Measurements from ENCODE around the gene TMEM38B. TPM values are rescaled to one million over a fixed set of nuclear protein-coding genes. Genes with fewer than 3 reads are reported as not detected.

TMEM38B gene
- total RNA-seq, 2 donors from 2014 or later, result 0.66 to 21.3 TPM

- Histone ChIP-seq H3K9me3 (no peaks in the 10 kb centered on the region), H3K4me3 (no peak overlapping the region), H3K27me3 (no peaks in the 10 kb centered on the region), H3K36me3 (replicated peaks in 1 of 2; ENCODE audit: insufficient read depth in 1 of 2, low read depth in 2 of 2) (no peaks in the 10 kb centered on the region), H3K27ac (no peak overlapping the region), H3K4me1 (peaks cover 13% of the 10 kb centered on the region)
- intact Hi-C loops (cut with DNase I), result no loop called here
- TF ChIP-seq CTCF (IDR thresholded peaks at IDR 0.05) (no peak), POLR2A (IDR thresholded peaks at IDR 0.05) (no peak)
- ATAC-seq, result no peak
- 30 to 34% methylated on average over 8 of the region's 8 CpGs for WGBS, 2 donors
- peak in 1 of 4 donors; percentile 11 for DNase-seq
These were observed 14.9 kb upstream of the TMEM38B start for GRCh38 chr9:105679257-105680022.

GRCh38 chr9:105681313-105681712 lies 13.0 kb upstream of the TMEM38B start:
- Histone ChIP-seq H3K36me3 (replicated peaks in 1 of 2; ENCODE audit: insufficient read depth in 1 of 2, low read depth in 2 of 2) (no peaks in the 10 kb centered on the region), H3K4me3 (no peak overlapping the region), H3K27me3 (no peaks in the 10 kb centered on the region), H3K9me3 (no peaks in the 10 kb centered on the region), H3K27ac (no peak overlapping the region), H3K4me1 (peaks cover 13% of the 10 kb centered on the region)
- intact Hi-C loops (cut with DNase I), result no loop called here
- no peak for DNase-seq
- TF ChIP-seq CTCF (IDR thresholded peaks at IDR 0.05) (no peak), POLR2A (IDR thresholded peaks at IDR 0.05) (no peak)
- ATAC-seq, result no peak
- WGBS, 2 donors, result 93 to 100% methylated on average over 2 of the region's 2 CpGs

DNA sequence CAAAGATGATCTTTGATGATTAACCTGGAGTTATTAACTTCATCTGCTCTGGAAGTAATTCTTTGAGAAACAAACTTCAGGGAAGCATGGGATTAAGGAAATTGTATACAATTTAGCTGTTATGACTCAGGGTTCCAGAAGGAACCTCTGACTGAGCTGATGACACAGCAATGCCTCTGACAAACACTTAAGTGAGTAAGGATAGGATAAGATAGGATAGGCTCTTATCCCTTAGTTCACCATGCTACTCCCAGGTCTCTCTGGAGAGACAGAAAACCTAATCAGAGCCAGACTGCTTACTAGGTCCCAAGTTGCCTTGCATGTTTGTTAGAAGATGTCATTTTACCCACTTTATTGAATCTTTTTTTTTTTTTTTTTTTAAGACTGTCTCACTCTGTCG lies 12.6 kb upstream of the TMEM38B start:
- ATAC-seq, result no peak
- Histone ChIP-seq H3K36me3 (replicated peaks in 1 of 2; ENCODE audit: insufficient read depth in 1 of 2, low read depth in 2 of 2) (no peaks in the 10 kb centered on the region), H3K27ac (no peak overlapping the region), H3K4me3 (no peak overlapping the region), H3K9me3 (no peaks in the 10 kb centered on the region), H3K27me3 (no peaks in the 10 kb centered on the region), H3K4me1 (peaks cover 13% of the 10 kb centered on the region)
- intact Hi-C loops (cut with DNase I), result no loop called here
- no peak for DNase-seq
- TF ChIP-seq CTCF (IDR thresholded peaks at IDR 0.05), result no peak
- TF ChIP-seq POLR2A (IDR thresholded peaks at IDR 0.05), result no peak
- 93 to 100% methylated on average over 1 of the region's 1 CpG for WGBS, 2 donors

DNA sequence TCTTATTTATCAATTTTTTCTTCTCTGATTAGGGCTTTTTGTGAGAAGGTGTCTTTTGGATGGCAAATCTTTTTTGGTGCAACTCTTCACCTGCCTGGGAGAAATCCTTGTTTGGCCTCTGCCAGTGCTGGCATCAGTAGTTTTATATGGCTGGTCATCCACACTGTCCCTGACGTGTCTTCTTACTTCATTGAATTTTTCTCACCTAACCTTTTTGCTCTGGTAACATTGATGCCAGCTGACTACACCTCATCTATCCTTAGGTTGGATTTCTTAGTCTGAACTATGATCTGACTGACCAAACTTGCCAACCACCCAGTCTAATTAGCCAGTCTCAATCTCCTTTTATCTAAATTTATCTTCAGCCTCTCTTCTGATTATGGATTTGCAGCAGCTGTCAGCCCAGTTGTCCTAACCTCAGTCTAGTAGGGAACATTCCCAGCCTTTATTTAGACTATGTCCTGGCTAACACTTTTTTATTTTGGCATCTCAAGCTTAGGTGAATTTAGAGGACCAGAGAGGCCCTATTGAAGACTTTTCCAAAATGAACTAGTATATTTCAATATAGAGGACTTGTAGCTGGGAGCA lies 10.6 kb upstream of the TMEM38B start:
- Histone ChIP-seq H3K27ac (no peak overlapping the region), H3K36me3 (replicated peaks in 1 of 2; ENCODE audit: insufficient read depth in 1 of 2, low read depth in 2 of 2) (no peaks in the 10 kb centered on the region), H3K27me3 (no peaks in the 10 kb centered on the region), H3K4me3 (no peak overlapping the region), H3K4me1 (peaks cover 11% of the 10 kb centered on the region), H3K9me3 (no peaks in the 10 kb centered on the region)
- intact Hi-C loops (cut with DNase I), result no loop called here
- ATAC-seq (no peak), DNase-seq (no peak)
- TF ChIP-seq CTCF (IDR thresholded peaks at IDR 0.05) (no peak), POLR2A (IDR thresholded peaks at IDR 0.05) (no peak)
- 55 to 58% methylated on average over 1 of the region's 1 CpG for WGBS, 2 donors

Measured in body of pancreas (tissue), 4 donors.